WTC11 (cell line): ENCODE results near the gene FOXN3.

Source experiments
- CBFB ChIP-seq: sonication (generic); formaldehyde crosslinking; IDR thresholded peaks from 2 replicates; pipeline ENCODE4 v1.8.1; 2022; ENCODE audit warnings: mild to moderate bottlenecking, low read depth, missing genetic modification reagents
- CREB1 ChIP-seq: sonication (generic); formaldehyde crosslinking; IDR thresholded peaks from 2 replicates; pipeline ENCODE4 v1.8.0; 2023; ENCODE audit warnings: mild to moderate bottlenecking, missing genetic modification reagents
- CTCF ChIP-seq: fragments of 200-600 bp; IDR thresholded peaks from 2 replicates; pipeline ENCODE4 v1.8.0; 2022; ENCODE audit warnings: antibody characterized with exemption
- NFYB ChIP-seq: sonication (generic); formaldehyde crosslinking; conservative IDR thresholded peaks from 2 replicates; pipeline ENCODE4 v1.8.0; 2022; ENCODE audit warnings: low read depth, missing genetic modification reagents

DNA sequence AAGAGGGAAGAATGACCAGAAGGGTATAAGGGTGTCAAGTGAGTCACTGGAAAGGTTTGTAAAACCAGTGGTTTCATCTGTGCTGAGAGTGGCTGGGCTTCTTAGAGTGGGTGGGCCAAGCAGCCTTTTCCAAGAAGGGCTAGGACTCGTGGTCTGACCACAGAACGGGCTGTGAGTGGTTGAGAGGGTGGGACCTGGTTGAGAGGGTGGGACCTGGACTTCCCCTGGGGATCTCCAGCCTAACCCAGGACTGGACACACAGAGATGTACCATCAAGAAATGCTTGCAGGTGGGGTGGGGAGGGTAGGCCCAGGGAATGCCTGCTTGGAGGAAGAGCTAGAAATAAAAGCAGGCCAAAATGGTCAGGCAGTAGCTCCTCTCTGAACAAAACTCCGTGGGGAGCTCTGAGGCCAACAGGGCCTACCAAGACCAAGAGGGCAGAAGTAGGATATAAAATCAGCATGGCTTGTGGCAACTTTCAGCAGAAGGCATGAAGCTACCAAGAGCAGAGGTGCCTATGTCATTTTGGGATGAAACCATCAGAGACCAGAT lies 140.5 kb downstream of the FOXN3 start:
- TF ChIP-seq CTCF (no peak), CREB1 (CRISPR knock-in tag) (no peak), CBFB (CRISPR knock-in tag) (no peak), NFYB (CRISPR knock-in tag) (no peak)
